ENCODE data around the gene COL6A3. TPM values are rescaled to one million over a fixed set of nuclear protein-coding genes. Genes with fewer than 3 reads are reported as not detected.

Gene COL6A3
- total RNA-seq, 1 experiment from 2014 or later: 0.57 TPM

DNA sequence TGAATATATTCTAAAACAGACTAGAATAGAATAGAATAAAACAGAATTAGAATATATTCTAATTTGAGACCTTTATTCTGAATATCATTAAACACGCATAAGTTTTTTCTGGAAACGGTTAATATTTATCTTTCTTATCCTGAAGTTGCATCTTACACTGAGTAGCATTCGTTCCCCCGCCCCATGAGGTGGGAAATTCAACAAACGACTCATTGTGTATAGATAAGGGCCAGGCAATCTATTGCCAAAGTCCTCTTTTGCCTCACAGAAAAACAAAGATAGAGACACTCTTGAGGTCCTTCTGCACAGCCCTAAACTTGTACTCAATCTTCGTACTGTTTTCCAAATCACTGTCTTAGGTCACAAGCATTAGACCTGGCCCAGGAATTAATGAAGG lies 98.1 kb downstream of the COL6A3 start:
- POLR2A ChIA-PET (ENCODE audit: unreplicated experiment): no interaction called here
- Histone ChIP-seq H3K79me2 (ENCODE audit: low read depth) (no peaks in the 10 kb centered on the region), H3K4me1 (replicated peaks; ENCODE audit: insufficient read depth) (no peaks in the 10 kb centered on the region), H3F3A (ENCODE audit: insufficient read depth, low read depth) (no peaks in the 10 kb centered on the region), H3K9me3 (ENCODE audit: insufficient read depth, low read depth) (no peaks in the 10 kb centered on the region), H3K4me2 (no peak overlapping the region), H3K9me2 (ENCODE audit: insufficient read depth) (no peaks in the 10 kb centered on the region), H3K27me3 (ENCODE audit: insufficient read depth, low read depth) (0 out of 2 replicates have a peak, but pooled peaks cover 4% of the 10 kb centered on the region), H3K4me3 (no peak overlapping the region), H4K20me1 (ENCODE audit: insufficient read depth) (no peaks in the 10 kb centered on the region), H3K36me3 (ENCODE audit: low read depth) (no peaks in the 10 kb centered on the region), H2AFZ (no peak overlapping the region), H3K27ac (no peak overlapping the region)
- CTCF ChIA-PET: no interaction called here
- DNase-seq: no peak
- intact Hi-C loops (cut with micrococcal nuclease; ENCODE audit: unreplicated experiment): no loop called here
- TF ChIP-seq, protein P1, sequence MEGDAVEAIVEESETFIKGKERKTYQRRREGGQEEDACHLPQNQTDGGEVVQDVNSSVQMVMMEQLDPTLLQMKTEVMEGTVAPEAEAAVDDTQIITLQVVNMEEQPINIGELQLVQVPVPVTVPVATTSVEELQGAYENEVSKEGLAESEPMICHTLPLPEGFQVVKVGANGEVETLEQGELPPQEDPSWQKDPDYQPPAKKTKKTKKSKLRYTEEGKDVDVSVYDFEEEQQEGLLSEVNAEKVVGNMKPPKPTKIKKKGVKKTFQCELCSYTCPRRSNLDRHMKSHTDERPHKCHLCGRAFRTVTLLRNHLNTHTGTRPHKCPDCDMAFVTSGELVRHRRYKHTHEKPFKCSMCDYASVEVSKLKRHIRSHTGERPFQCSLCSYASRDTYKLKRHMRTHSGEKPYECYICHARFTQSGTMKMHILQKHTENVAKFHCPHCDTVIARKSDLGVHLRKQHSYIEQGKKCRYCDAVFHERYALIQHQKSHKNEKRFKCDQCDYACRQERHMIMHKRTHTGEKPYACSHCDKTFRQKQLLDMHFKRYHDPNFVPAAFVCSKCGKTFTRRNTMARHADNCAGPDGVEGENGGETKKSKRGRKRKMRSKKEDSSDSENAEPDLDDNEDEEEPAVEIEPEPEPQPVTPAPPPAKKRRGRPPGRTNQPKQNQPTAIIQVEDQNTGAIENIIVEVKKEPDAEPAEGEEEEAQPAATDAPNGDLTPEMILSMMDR (conservative IDR thresholded peaks at IDR 0.05): no peak
- TF ChIP-seq EZH2 (IDR thresholded peaks at IDR 0.05; ENCODE audit: low read depth): no peak
- BruUV-seq (replicated peaks): no TSS peak

DNA sequence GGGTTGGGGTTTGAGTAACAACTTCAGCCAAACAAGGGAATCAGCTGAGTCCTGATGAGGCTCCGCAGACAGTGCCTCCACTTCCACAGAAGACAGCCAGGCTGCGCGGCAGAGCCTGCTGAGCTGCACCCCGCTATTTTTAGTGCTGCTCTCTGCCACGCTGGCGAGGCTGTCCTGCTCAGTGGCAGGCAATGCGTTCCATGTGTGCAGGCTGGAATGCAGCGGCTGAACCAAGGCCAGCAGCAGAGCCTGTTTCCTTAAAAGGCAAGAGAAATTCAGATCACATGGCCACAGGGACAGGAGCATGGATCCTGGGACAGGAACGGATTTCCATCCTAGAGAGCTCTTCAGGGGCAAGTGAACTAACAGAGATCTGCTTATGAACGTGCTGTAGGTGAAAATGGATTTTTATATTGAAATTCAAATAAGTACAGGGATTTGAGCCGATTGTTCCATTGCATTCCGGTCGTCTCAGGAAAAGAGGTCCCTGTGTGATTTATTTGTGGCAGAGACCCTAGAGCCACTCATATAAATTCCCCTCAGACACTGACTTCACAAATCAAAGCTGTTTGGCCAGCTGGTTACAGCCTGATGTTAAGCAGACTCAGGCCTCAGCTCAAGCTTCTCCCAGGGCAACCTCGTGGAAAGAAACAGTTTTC lies 98.7 kb downstream of the COL6A3 start:
- ChIA-PET CTCF (no interaction called here), POLR2A (ENCODE audit: unreplicated experiment) (no interaction called here)
- no peak for DNase-seq
- intact Hi-C loops (cut with micrococcal nuclease; ENCODE audit: unreplicated experiment): no loop called here
- no peak overlapping the region for H3K27ac ChIP-seq
- TF ChIP-seq, protein P1 (conservative IDR thresholded peaks at IDR 0.05): no peak
- H3K27me3 ChIP-seq (ENCODE audit: insufficient read depth, low read depth): 0 out of 2 replicates have a peak, but pooled peaks cover 4% of the 10 kb centered on the region
- H3K9me2 ChIP-seq (ENCODE audit: insufficient read depth): no peaks in the 10 kb centered on the region
- no peaks in the 10 kb centered on the region for H3K9me3 ChIP-seq (ENCODE audit: insufficient read depth, low read depth)
- no peaks in the 10 kb centered on the region for H3F3A ChIP-seq (ENCODE audit: insufficient read depth, low read depth)
- H4K20me1 ChIP-seq (ENCODE audit: insufficient read depth): no peaks in the 10 kb centered on the region
- no peak overlapping the region for H3K4me3 ChIP-seq
- H3K4me2 ChIP-seq: no peak overlapping the region
- no peaks in the 10 kb centered on the region for H3K79me2 ChIP-seq (ENCODE audit: low read depth)
- no TSS peak for BruUV-seq (replicated peaks)
- H2AFZ ChIP-seq: no peak overlapping the region
- H3K36me3 ChIP-seq (ENCODE audit: low read depth): no peaks in the 10 kb centered on the region
- H3K4me1 ChIP-seq (replicated peaks; ENCODE audit: insufficient read depth): no peaks in the 10 kb centered on the region

DNA sequence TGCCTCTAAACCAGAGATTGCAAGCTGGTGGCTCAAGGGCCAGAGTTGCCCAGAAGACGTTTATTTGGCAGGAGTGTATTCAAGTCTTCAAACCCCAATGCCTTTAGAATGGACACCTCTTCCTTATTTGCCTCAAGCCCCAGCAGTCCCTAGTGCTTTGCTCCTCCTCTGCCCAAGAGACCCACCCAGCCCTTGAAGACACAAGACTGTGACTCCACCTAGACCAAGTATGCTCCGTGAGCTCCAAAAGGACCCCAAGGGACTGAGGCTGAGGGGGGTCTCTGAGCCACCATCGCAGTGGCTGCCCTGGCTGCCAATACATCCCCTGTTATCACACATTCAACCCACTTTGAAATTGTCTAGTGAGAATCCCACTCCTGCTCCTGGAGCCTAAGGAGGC lies 99.3 kb downstream of the COL6A3 start:
- Histone ChIP-seq H3K4me2 (no peak overlapping the region), H4K20me1 (ENCODE audit: insufficient read depth) (no peaks in the 10 kb centered on the region), H3K79me2 (ENCODE audit: low read depth) (no peaks in the 10 kb centered on the region), H2AFZ (no peak overlapping the region), H3K27me3 (ENCODE audit: insufficient read depth, low read depth) (0 out of 2 replicates have a peak, but pooled peaks cover 4% of the 10 kb centered on the region), H3K27ac (no peak overlapping the region), H3F3A (ENCODE audit: insufficient read depth, low read depth) (no peaks in the 10 kb centered on the region), H3K36me3 (ENCODE audit: low read depth) (no peaks in the 10 kb centered on the region), H3K9me2 (ENCODE audit: insufficient read depth) (no peaks in the 10 kb centered on the region), H3K9me3 (ENCODE audit: insufficient read depth, low read depth) (no peaks in the 10 kb centered on the region), H3K4me1 (replicated peaks; ENCODE audit: insufficient read depth) (no peaks in the 10 kb centered on the region), H3K4me3 (no peak overlapping the region)
- DNase-seq: no peak
- no TSS peak for BruUV-seq (replicated peaks)
- TF ChIP-seq, protein P1 (conservative IDR thresholded peaks at IDR 0.05): no peak
- POLR2A ChIA-PET (ENCODE audit: unreplicated experiment): no interaction called here
- CTCF ChIA-PET: no interaction called here
- intact Hi-C loops (cut with micrococcal nuclease; ENCODE audit: unreplicated experiment): no loop called here

All from PC-9 (cell line).